ENCODE measurements around the gene SEC14L3. TPM values are rescaled to one million over a fixed set of nuclear protein-coding genes. Genes with fewer than 3 reads are reported as not detected.

SEC14L3 gene
- total RNA-seq, 1 experiment from 2014 or later: not detected

- Histone ChIP-seq H3K27ac (ENCODE audit: low read length) (peak overlapping the region; percentile 91), H3K36me3 (ENCODE audit: control insufficient read depth, insufficient read depth, low read length) (no peaks in the 10 kb centered on the region; the same call in 1 of the 2 replicates), H3K4me3 (ENCODE audit: low read depth in 2 of 2, low read length in 2 of 2) (peak overlapping the region; percentile 62 to 82), H3K4me1 (ENCODE audit: control insufficient read depth, insufficient read depth, low read length) (peaks cover 24% of the 10 kb centered on the region), H3K9me3 (ENCODE audit: control insufficient read depth, insufficient read depth, low read depth, low read length) (no peaks in the 10 kb centered on the region), H3K27me3 (ENCODE audit: control insufficient read depth, insufficient read depth, low read length) (no peaks in the 10 kb centered on the region)
- ChIA-PET CTCF (interaction anchor here (0.7 to 1.2 kb wide), 2 partner anchors 28 to 32 kb away, joined by 4 read pairs; partner anchors contain the start of gene SEC14L2), POLR2A (interaction anchor here (0.8 to 1.3 kb wide), 3 partner anchors 11 to 14 kb away, joined by 3 to 5 read pairs (median 4); no protein-coding TSS in a partner anchor)
- intact Hi-C loops (cut with micrococcal nuclease; ENCODE audit: unreplicated experiment) (no loop called here), in situ Hi-C loops (cut with HindIII; ENCODE audit: low pct_unique_long_range_greater_than_20kb, low sequenced_read_pairs) (no loop called here)
- DNase-seq (ENCODE audit: low read depth, low spot score): peak; percentile 94
- peak; percentile 90 for ATAC-seq
- TF ChIP-seq CTCF (IDR thresholded peaks at IDR 0.05) (no peak), POLR2AphosphoS5 (IDR thresholded peaks at IDR 0.05; ENCODE audit: low read depth, low read length) (0 out of 2 replicates have a peak, but pooled peaks have one; percentile 42), TCF7L2 (IDR thresholded peaks at IDR 0.05; ENCODE audit: low read depth, low read length) (peak; percentile 62; the same call in 1 of the 2 replicates)
- BruUV-seq (replicated peaks): no TSS peak
Observed at GRCh38 chr22:30423959-30424533, 47.8 kb downstream of the SEC14L3 start.

GRCh38 chr22:30423301-30423958 lies 48.4 kb downstream of the SEC14L3 start:
- CTCF ChIA-PET: interaction anchor here (0.7 to 1.2 kb wide), 2 partner anchors 27 to 32 kb away, joined by 4 read pairs; partner anchors contain the start of gene SEC14L2
- Histone ChIP-seq H3K27me3 (ENCODE audit: control insufficient read depth, insufficient read depth, low read length) (no peaks in the 10 kb centered on the region), H3K4me3 (ENCODE audit: low read depth in 2 of 2, low read length in 2 of 2) (peak overlapping the region; percentile 62 to 69), H3K36me3 (ENCODE audit: control insufficient read depth, insufficient read depth, low read length) (no peaks in the 10 kb centered on the region; the same call in 1 of the 2 replicates), H3K4me1 (ENCODE audit: control insufficient read depth, insufficient read depth, low read length) (peaks cover 24% of the 10 kb centered on the region), H3K9me3 (ENCODE audit: control insufficient read depth, insufficient read depth, low read depth, low read length) (no peaks in the 10 kb centered on the region), H3K27ac (ENCODE audit: low read length) (peak overlapping the region; percentile 91)
- intact Hi-C loops (cut with micrococcal nuclease; ENCODE audit: unreplicated experiment) (no loop called here), in situ Hi-C loops (cut with HindIII; ENCODE audit: low pct_unique_long_range_greater_than_20kb, low sequenced_read_pairs) (no loop called here)
- no TSS peak for BruUV-seq (replicated peaks)
- POLR2A ChIA-PET: interaction anchor here (0.6 to 1.3 kb wide), 5 partner anchors 10 to 216 kb away, joined by 3 to 5 read pairs (median 3); no protein-coding TSS in a partner anchor
- ATAC-seq (peak; percentile 57), DNase-seq (ENCODE audit: low read depth, low spot score) (no peak)
- TF ChIP-seq SIN3A (IDR thresholded peaks at IDR 0.05; ENCODE audit: borderline replicate concordance, insufficient read depth, low read depth, low read length) (no peak), POLR2AphosphoS5 (IDR thresholded peaks at IDR 0.05; ENCODE audit: low read depth, low read length) (peak; percentile 77)

GRCh38 chr22:30422481-30423300 lies 49.1 kb downstream of the SEC14L3 start:
- Histone ChIP-seq H3K9me3 (ENCODE audit: control insufficient read depth, insufficient read depth, low read depth, low read length) (no peaks in the 10 kb centered on the region), H3K4me1 (ENCODE audit: control insufficient read depth, insufficient read depth, low read length) (peaks cover 24% of the 10 kb centered on the region), H3K27ac (ENCODE audit: low read length) (peak overlapping the region; percentile 91), H3K4me3 (ENCODE audit: low read depth in 2 of 2, low read length in 2 of 2) (peak overlapping the region; percentile 62 to 69), H3K27me3 (ENCODE audit: control insufficient read depth, insufficient read depth, low read length) (no peaks in the 10 kb centered on the region), H3K36me3 (ENCODE audit: control insufficient read depth, insufficient read depth, low read length) (no peaks in the 10 kb centered on the region; the same call in 1 of the 2 replicates)
- TF ChIP-seq POLR2AphosphoS5 (IDR thresholded peaks at IDR 0.05; ENCODE audit: low read depth, low read length) (no peak), SIN3A (IDR thresholded peaks at IDR 0.05; ENCODE audit: borderline replicate concordance, insufficient read depth, low read depth, low read length) (no peak), CTCF (IDR thresholded peaks at IDR 0.05) (no peak), TCF7L2 (IDR thresholded peaks at IDR 0.05; ENCODE audit: low read depth, low read length) (peak; percentile 23; the same call in 1 of the 2 replicates)
- TF ChIP-seq, protein P1, sequence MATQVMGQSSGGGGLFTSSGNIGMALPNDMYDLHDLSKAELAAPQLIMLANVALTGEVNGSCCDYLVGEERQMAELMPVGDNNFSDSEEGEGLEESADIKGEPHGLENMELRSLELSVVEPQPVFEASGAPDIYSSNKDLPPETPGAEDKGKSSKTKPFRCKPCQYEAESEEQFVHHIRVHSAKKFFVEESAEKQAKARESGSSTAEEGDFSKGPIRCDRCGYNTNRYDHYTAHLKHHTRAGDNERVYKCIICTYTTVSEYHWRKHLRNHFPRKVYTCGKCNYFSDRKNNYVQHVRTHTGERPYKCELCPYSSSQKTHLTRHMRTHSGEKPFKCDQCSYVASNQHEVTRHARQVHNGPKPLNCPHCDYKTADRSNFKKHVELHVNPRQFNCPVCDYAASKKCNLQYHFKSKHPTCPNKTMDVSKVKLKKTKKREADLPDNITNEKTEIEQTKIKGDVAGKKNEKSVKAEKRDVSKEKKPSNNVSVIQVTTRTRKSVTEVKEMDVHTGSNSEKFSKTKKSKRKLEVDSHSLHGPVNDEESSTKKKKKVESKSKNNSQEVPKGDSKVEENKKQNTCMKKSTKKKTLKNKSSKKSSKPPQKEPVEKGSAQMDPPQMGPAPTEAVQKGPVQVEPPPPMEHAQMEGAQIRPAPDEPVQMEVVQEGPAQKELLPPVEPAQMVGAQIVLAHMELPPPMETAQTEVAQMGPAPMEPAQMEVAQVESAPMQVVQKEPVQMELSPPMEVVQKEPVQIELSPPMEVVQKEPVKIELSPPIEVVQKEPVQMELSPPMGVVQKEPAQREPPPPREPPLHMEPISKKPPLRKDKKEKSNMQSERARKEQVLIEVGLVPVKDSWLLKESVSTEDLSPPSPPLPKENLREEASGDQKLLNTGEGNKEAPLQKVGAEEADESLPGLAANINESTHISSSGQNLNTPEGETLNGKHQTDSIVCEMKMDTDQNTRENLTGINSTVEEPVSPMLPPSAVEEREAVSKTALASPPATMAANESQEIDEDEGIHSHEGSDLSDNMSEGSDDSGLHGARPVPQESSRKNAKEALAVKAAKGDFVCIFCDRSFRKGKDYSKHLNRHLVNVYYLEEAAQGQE (IDR thresholded peaks at IDR 0.05; ENCODE audit: insufficient read depth in 1 of 2, low read depth in 2 of 2, low read length in 1 of 2): no peak
- ATAC-seq (peak; percentile 52), DNase-seq (ENCODE audit: low read depth, low spot score) (no peak)
- BruUV-seq (replicated peaks): no TSS peak
- POLR2A ChIA-PET: interaction anchor here (0.6 to 1.3 kb wide), 6 partner anchors 10 to 216 kb away, joined by 3 to 5 read pairs (median 3); no protein-coding TSS in a partner anchor
- intact Hi-C loops (cut with micrococcal nuclease; ENCODE audit: unreplicated experiment) (no loop called here), in situ Hi-C loops (cut with HindIII; ENCODE audit: low pct_unique_long_range_greater_than_20kb, low sequenced_read_pairs) (no loop called here)
- CTCF ChIA-PET: interaction anchor here (0.6 to 0.7 kb wide), 2 partner anchors 39 to 40 kb away, joined by 3 read pairs; no protein-coding TSS in a partner anchor
